GM23338 (cell line): Measurements from ENCODE around the gene CCDC177. TPM values are rescaled to one million over a fixed set of nuclear protein-coding genes. Genes with fewer than 3 reads are reported as not detected.

Source experiments
- ATAC-seq: fragments of 200-7000 bp; cut with Tn5 transposase; 3 replicates; pipeline ENCODE4 v1.9.1; 2020
- DNase-seq: peaks from one replicate; pipeline ENCODE4 v3.0.0-alpha.2; 2015; ENCODE audit warnings: low spot score
- H2AFZ ChIP-seq: fragments of 200-600 bp; sonication (generic); 2 replicates; pipeline ENCODE4 v1.8.0; 2016; ENCODE audit warnings: antibody characterized with exemption, mild to moderate bottlenecking, moderate library complexity
- H3F3A ChIP-seq: fragments of 200-600 bp; sonication (generic); replicated peaks from 2 replicates; pipeline ENCODE4 v1.8.0; 2017; ENCODE audit warnings: antibody characterized with exemption, mixed run types, low read depth
- H3K27ac ChIP-seq: fragments of 200-600 bp; sonication (generic); 2 replicates; pipeline ENCODE4 v1.6.1; 2016; ENCODE audit warnings: low read depth
- H3K27me3 ChIP-seq: fragments of 200-600 bp; sonication (generic); 2 replicates; pipeline ENCODE4 v1.8.0; 2016; ENCODE audit warnings: mild to moderate bottlenecking, mixed run types, moderate library complexity; ENCODE audit not compliant: insufficient read depth
- H3K36me3 ChIP-seq: fragments of 200-600 bp; sonication (generic); 2 replicates; pipeline ENCODE4 v1.8.0; 2016; ENCODE audit warnings: mild to moderate bottlenecking; ENCODE audit not compliant: insufficient read depth
- H3K4me1 ChIP-seq: fragments of 200-600 bp; sonication (generic); 2 replicates; pipeline ENCODE4 v1.8.0; 2016; ENCODE audit warnings: mild to moderate bottlenecking, moderate library complexity; ENCODE audit not compliant: insufficient read depth
- H3K4me2 ChIP-seq: fragments of 200-600 bp; sonication (generic); 2 replicates; pipeline ENCODE4 v1.7.1; 2017; ENCODE audit warnings: mixed run types
- H3K4me3 ChIP-seq: fragments of 200-600 bp; sonication (generic); 2 replicates; pipeline ENCODE4 v1.6.1; 2016; ENCODE audit warnings: mixed run types
- H3K79me2 ChIP-seq: fragments of 200-600 bp; sonication (generic); replicated peaks from 2 replicates; pipeline ENCODE4 v1.8.0; 2017; ENCODE audit warnings: mild to moderate bottlenecking; ENCODE audit not compliant: insufficient read depth
- H3K9me2 ChIP-seq: fragments of 200-600 bp; sonication (generic); 2 replicates; pipeline ENCODE4 v1.8.0; 2017; ENCODE audit not compliant: insufficient read depth
- H4K20me1 ChIP-seq: fragments of 200-600 bp; sonication (generic); replicated peaks from 2 replicates; pipeline ENCODE4 v1.8.0; 2017; ENCODE audit warnings: mild to moderate bottlenecking; ENCODE audit not compliant: insufficient read depth
- H3K27ac Mint-ChIP-seq: 2 replicates; pipeline ENCODE4 v1.8.0; 2020; ENCODE audit warnings: inconsistent platforms, mild to moderate bottlenecking, moderate library complexity, mixed read lengths
- H3K27me3 Mint-ChIP-seq: 3 replicates; pipeline ENCODE4 v1.8.0; 2022; ENCODE audit warnings: low read depth, mild to moderate bottlenecking, moderate library complexity, mixed read lengths, inconsistent platforms; ENCODE audit not compliant: insufficient read depth, poor library complexity
- H3K36me3 Mint-ChIP-seq: 3 replicates; pipeline ENCODE4 v1.8.0; 2021; ENCODE audit warnings: low read depth, mild to moderate bottlenecking, inconsistent platforms, moderate library complexity, mixed read lengths
- H3K4me1 Mint-ChIP-seq: 3 replicates; pipeline ENCODE4 v1.8.0; 2020; ENCODE audit warnings: mild to moderate bottlenecking, inconsistent platforms, mixed read lengths
- H3K4me3 Mint-ChIP-seq: 3 replicates; pipeline ENCODE4 v1.8.0; 2021; ENCODE audit warnings: moderate library complexity, mild to moderate bottlenecking, inconsistent platforms, mixed read lengths
- H3K9me3 Mint-ChIP-seq: 3 replicates; pipeline ENCODE4 v1.8.0; 2020; ENCODE audit warnings: moderate library complexity, mild to moderate bottlenecking, inconsistent platforms, mixed read lengths
- EZH2 ChIP-seq: fragments of 200-600 bp; sonication (generic); IDR thresholded peaks from one replicate; pipeline ENCODE4 v1.8.0; 2017; ENCODE audit warnings: antibody characterized with exemption, mild to moderate bottlenecking, low read depth; ENCODE audit not compliant: unreplicated experiment
- ZNF331 ChIP-seq: fragments of 250-450 bp; sonication (Bioruptor Pico); IDR thresholded peaks from 2 replicates; pipeline ENCODE4 v1.5.0; 2020; ENCODE audit warnings: low read depth, mild to moderate bottlenecking, moderate library complexity
- polyA plus RNA-seq: library from polyadenylated mRNA; unstranded; fragments of >200 nt; fragmentation: Nextera tagmentation; extraction: Ambion mirVana; gene quantifications from 2 replicates; pipeline ENCODE4 v1.2.1, GENCODE V29; 2016
- total RNA-seq: library from RNA; depleted of rRNA; stranded (reverse); fragments of >200 nt; shearing (Covaris generic); gene quantifications from 2 replicates; pipeline ENCODE4 v1.2.3, GENCODE V29; 2014
- TF ChIP-seq, protein P1 (sequence below): fragments of 250-450 bp; sonication (Bioruptor Pico); IDR thresholded peaks from 2 replicates; pipeline ENCODE4 v1.5.0; 2020; ENCODE audit warnings: mild to moderate bottlenecking, moderate library complexity
- TF ChIP-seq, protein P2 (sequence below): IDR thresholded peaks from 2 replicates; pipeline ENCODE4 v1.6.1; 2016; ENCODE audit warnings: antibody characterized with exemption

The CCDC177 gene
- total and polyA plus RNA-seq, 2 experiments from 2014 or later: 0.18 to 1.7 TPM

DNA sequence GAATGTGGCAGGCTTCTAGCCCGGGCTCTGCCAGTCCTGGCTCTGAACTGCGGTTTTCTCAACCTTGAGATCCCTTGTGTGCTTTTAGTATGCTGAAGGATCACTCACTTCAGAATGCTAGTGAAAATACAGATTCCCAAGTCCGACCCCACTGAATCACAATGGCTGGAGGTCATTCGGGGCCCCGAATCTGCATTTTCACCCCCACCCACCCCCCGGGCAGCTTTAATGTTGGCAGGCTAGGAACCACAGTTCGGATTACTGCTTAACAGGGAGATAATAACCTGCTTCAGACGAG is 36.2 kb upstream of the CCDC177 start (continued):
- TF ChIP-seq, protein P1, sequence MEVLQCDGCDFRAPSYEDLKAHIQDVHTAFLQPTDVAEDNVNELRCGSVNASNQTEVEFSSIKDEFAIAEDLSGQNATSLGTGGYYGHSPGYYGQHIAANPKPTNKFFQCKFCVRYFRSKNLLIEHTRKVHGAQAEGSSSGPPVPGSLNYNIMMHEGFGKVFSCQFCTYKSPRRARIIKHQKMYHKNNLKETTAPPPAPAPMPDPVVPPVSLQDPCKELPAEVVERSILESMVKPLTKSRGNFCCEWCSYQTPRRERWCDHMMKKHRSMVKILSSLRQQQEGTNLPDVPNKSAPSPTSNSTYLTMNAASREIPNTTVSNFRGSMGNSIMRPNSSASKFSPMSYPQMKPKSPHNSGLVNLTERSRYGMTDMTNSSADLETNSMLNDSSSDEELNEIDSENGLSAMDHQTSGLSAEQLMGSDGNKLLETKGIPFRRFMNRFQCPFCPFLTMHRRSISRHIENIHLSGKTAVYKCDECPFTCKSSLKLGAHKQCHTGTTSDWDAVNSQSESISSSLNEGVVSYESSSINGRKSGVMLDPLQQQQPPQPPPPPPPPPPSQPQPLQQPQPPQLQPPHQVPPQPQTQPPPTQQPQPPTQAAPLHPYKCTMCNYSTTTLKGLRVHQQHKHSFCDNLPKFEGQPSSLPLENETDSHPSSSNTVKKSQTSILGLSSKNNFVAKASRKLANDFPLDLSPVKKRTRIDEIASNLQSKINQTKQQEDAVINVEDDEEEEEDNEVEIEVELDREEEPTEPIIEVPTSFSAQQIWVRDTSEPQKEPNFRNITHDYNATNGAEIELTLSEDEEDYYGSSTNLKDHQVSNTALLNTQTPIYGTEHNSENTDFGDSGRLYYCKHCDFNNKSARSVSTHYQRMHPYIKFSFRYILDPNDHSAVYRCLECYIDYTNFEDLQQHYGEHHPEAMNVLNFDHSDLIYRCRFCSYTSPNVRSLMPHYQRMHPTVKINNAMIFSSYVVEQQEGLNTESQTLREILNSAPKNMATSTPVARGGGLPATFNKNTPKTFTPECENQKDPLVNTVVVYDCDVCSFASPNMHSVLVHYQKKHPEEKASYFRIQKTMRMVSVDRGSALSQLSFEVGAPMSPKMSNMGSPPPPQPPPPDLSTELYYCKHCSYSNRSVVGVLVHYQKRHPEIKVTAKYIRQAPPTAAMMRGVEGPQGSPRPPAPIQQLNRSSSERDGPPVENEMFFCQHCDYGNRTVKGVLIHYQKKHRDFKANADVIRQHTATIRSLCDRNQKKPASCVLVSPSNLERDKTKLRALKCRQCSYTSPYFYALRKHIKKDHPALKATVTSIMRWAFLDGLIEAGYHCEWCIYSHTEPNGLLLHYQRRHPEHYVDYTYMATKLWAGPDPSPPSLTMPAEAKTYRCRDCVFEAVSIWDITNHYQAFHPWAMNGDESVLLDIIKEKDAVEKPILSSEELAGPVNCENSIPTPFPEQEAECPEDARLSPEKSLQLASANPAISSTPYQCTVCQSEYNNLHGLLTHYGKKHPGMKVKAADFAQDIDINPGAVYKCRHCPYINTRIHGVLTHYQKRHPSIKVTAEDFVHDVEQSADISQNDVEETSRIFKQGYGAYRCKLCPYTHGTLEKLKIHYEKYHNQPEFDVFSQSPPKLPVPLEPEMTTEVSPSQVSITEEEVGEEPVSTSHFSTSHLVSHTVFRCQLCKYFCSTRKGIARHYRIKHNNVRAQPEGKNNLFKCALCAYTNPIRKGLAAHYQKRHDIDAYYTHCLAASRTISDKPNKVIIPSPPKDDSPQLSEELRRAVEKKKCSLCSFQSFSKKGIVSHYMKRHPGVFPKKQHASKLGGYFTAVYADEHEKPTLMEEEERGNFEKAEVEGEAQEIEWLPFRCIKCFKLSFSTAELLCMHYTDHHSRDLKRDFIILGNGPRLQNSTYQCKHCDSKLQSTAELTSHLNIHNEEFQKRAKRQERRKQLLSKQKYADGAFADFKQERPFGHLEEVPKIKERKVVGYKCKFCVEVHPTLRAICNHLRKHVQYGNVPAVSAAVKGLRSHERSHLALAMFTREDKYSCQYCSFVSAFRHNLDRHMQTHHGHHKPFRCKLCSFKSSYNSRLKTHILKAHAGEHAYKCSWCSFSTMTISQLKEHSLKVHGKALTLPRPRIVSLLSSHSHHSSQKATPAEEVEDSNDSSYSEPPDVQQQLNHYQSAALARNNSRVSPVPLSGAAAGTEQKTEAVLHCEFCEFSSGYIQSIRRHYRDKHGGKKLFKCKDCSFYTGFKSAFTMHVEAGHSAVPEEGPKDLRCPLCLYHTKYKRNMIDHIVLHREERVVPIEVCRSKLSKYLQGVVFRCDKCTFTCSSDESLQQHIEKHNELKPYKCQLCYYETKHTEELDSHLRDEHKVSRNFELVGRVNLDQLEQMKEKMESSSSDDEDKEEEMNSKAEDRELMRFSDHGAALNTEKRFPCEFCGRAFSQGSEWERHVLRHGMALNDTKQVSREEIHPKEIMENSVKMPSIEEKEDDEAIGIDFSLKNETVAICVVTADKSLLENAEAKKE (CRISPR knock-in tag): no peak
- TF ChIP-seq, protein P2, sequence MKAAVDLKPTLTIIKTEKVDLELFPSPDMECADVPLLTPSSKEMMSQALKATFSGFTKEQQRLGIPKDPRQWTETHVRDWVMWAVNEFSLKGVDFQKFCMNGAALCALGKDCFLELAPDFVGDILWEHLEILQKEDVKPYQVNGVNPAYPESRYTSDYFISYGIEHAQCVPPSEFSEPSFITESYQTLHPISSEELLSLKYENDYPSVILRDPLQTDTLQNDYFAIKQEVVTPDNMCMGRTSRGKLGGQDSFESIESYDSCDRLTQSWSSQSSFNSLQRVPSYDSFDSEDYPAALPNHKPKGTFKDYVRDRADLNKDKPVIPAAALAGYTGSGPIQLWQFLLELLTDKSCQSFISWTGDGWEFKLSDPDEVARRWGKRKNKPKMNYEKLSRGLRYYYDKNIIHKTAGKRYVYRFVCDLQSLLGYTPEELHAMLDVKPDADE: no peak
- TF ChIP-seq ZNF331 (no peak), EZH2 (no peak)

DNA sequence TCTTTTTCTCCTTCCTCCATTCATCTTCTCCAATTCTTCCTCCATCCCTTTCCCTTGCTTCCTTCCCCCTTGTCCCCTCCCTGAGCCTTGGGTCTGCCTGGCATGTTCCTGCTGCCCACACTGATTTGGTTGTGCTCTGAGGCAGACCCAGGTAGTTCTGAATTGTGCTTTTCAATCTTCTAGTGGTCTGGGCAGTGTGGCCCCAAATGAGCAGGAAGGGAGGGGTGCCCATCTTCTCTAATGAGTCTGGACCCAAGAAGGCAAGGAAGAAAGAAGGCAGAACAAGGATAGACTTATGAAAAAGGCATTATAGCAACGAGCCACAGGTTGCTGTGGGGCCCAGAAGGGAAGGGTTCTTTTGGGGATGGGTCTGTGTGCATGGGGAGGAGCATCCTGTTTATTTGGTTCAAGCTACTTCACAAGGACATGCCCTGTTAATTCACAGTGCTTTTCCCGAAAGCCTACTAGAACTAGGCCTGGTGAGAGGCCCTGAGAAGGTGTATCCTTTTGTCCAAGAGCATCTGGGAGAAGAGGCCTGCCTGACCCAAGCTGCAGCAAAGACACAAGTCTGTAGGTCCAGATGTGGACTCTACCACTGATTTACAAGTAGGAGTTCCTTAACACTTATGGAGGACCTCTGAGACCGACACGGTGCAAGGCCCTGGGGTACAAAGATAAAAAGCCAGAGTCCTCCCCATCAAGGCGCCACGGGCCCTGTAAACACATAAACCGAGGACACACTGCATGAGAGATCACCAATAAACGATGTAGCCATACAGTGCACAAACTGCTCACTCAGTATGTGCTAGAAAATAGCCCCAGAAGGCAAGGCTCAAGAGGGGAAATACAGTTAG is 35.6 kb upstream of the CCDC177 start:
- H2AFZ ChIP-seq: peak overlapping the region; percentile 97
- H3K36me3 ChIP-seq: no peaks in the 10 kb centered on the region
- H3K27me3 ChIP-seq: peaks cover 19% of the 10 kb centered on the region
- Mint-ChIP-seq H3K4me1 (peaks cover 38% of the 10 kb centered on the region), H3K9me3 (no peaks in the 10 kb centered on the region), H3K27me3 (peaks cover 12% of the 10 kb centered on the region), H3K4me3 (peak overlapping the region; percentile 90), H3K27ac (peak overlapping the region; percentile 97; the same call in 1 of the 2 replicates), H3K36me3 (no peaks in the 10 kb centered on the region; the same call in 2 of the 3 replicates)
- no peak for DNase-seq
- H3K79me2 ChIP-seq: no peaks in the 10 kb centered on the region
- no peaks in the 10 kb centered on the region for H3K9me2 ChIP-seq
- peak overlapping the region; percentile 90 for H3K4me2 ChIP-seq
- no peak for ATAC-seq
- H3K4me3 ChIP-seq: peak overlapping the region; percentile 71
- peaks cover 16% of the 10 kb centered on the region for H3K4me1 ChIP-seq
- H3F3A ChIP-seq: no peaks in the 10 kb centered on the region; the same call in 1 of the 2 replicates
- no peaks in the 10 kb centered on the region for H4K20me1 ChIP-seq
- H3K27ac ChIP-seq: peak overlapping the region; percentile 86; the same call in 1 of the 2 replicates
- TF ChIP-seq, protein P2: no peak
- TF ChIP-seq, protein P1 (CRISPR knock-in tag): no peak
- no peak for TF ChIP-seq EZH2
